ENCODE data around the gene BMS1. TPM values are rescaled to one million over a fixed set of nuclear protein-coding genes. Genes with fewer than 3 reads are reported as not detected.
"Not testable (repeated sequence)": the region's sequence is repeated elsewhere in the genome, so short reads cannot be mapped to it uniquely, and the experiment has no call there.

The BMS1 gene
- total RNA-seq, 1 experiment from 2014 or later, result 44.2 TPM

DNA sequence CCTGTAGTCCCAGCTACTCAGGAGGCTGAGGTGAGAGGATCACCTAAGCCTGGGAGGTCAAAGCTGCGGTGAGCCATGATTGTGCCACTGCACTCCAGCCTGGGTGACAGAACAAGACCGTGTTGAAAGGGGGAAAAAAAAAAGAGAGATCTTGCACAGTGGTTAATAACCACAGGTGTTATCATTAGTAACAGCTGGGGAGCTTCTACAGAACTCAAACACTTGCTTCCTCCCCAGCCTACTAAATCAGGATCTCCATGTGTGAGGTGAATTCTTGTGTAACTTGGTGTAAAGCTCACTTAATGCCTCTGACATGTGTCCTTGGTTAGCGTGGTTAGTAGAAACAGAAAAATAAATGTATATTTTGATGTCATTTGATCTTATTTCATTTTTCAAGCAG is 43.9 kb upstream of the BMS1 start:
- H2BK12ac ChIP-seq (ENCODE audit: insufficient read length, low read depth, low read length), result no peak overlapping the region
- Mint-ChIP-seq H3K36me3 (ENCODE audit: insufficient read depth in 1 of 3, low read depth in 3 of 3) (peaks cover 0 to 21% (median 0%) of the 10 kb centered on the region in 3 experiments; a peak in 4 of 7 replicates), H3K27me3 (ENCODE audit: low read depth) (peaks cover 8% of the 10 kb centered on the region), H3K4me3 (no peak overlapping the region), H3K27ac (no peak overlapping the region), H3K4me1 (no peaks in the 10 kb centered on the region), H3K9me3 (peaks cover 60 to 88% of the 10 kb centered on the region in 2 experiments)
- no peak overlapping the region for H2AFZ ChIP-seq (ENCODE audit: low read length)
- no peak overlapping the region for H3T11ph ChIP-seq (ENCODE audit: low read length)
- H3K27me3 ChIP-seq (ENCODE audit: insufficient read depth, low read length), result no peaks in the 10 kb centered on the region
- H3K9me3 ChIP-seq (ENCODE audit: control insufficient read depth, low read depth, low read length), result peaks cover 8% of the 10 kb centered on the region
- no peak overlapping the region for H4K8ac ChIP-seq (replicated peaks; ENCODE audit: insufficient read length, low read depth, low read length)
- H3K79me2 ChIP-seq (ENCODE audit: insufficient read depth, low read length), result no peaks in the 10 kb centered on the region
- H2BK15ac ChIP-seq (ENCODE audit: low read depth, low read length), result no peak overlapping the region
- no peak overlapping the region for H3K4me2 ChIP-seq (ENCODE audit: insufficient read depth, insufficient read length, low read length)
- H3K56ac ChIP-seq (ENCODE audit: insufficient read length, low read depth, low read length), result no peak overlapping the region
- no peak overlapping the region for H3K14ac ChIP-seq (ENCODE audit: insufficient read depth, low read length)
- no peak overlapping the region for H3K27ac ChIP-seq (ENCODE audit: insufficient read length, low read depth, low read length)
- no peak overlapping the region for H3K4ac ChIP-seq (ENCODE audit: low read depth, low read length)
- no peak overlapping the region for H2AK5ac ChIP-seq (ENCODE audit: insufficient read length, low read length)
- TF ChIP-seq, protein P1, sequence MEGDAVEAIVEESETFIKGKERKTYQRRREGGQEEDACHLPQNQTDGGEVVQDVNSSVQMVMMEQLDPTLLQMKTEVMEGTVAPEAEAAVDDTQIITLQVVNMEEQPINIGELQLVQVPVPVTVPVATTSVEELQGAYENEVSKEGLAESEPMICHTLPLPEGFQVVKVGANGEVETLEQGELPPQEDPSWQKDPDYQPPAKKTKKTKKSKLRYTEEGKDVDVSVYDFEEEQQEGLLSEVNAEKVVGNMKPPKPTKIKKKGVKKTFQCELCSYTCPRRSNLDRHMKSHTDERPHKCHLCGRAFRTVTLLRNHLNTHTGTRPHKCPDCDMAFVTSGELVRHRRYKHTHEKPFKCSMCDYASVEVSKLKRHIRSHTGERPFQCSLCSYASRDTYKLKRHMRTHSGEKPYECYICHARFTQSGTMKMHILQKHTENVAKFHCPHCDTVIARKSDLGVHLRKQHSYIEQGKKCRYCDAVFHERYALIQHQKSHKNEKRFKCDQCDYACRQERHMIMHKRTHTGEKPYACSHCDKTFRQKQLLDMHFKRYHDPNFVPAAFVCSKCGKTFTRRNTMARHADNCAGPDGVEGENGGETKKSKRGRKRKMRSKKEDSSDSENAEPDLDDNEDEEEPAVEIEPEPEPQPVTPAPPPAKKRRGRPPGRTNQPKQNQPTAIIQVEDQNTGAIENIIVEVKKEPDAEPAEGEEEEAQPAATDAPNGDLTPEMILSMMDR (conservative IDR thresholded peaks at IDR 0.05), result no peak
- no peak overlapping the region for H2BK120ac ChIP-seq (ENCODE audit: low read depth, low read length, poor library complexity, severe bottlenecking)
- H4K20me1 ChIP-seq (ENCODE audit: control insufficient read depth, insufficient read depth, insufficient read length), result no peaks in the 10 kb centered on the region
- no peak for DNase-seq
- H4K5ac ChIP-seq (ENCODE audit: insufficient read length, low read depth, low read length), result no peak overlapping the region
- H2BK5ac ChIP-seq (ENCODE audit: insufficient read length, low read length), result no peak overlapping the region
- H3K23ac ChIP-seq (ENCODE audit: insufficient read length, low read depth, low read length), result no peak overlapping the region
- H3K18ac ChIP-seq (ENCODE audit: insufficient read length, low read depth, low read length), result no peak overlapping the region
- no peaks in the 10 kb centered on the region for H3K79me1 ChIP-seq (ENCODE audit: insufficient read depth, low read depth, low read length, poor library complexity, severe bottlenecking)
- H3K9ac ChIP-seq (ENCODE audit: extremely low read depth, insufficient read length, low read length), result no peak overlapping the region
- H2BK20ac ChIP-seq (ENCODE audit: low read depth, low read length, poor library complexity, severe bottlenecking), result no peak overlapping the region
- H4K91ac ChIP-seq (ENCODE audit: insufficient read length, low read depth, low read length), result no peak overlapping the region
- no peaks in the 10 kb centered on the region for H3K4me1 ChIP-seq (ENCODE audit: insufficient read depth, low read length)
- no peaks in the 10 kb centered on the region for H3K23me2 ChIP-seq (ENCODE audit: insufficient read length, low read depth, low read length, poor library complexity, severe bottlenecking)
- WGBS (ENCODE audit: extremely low coverage, insufficient read length, low lambda C conversion rate), result no CpG with 5 or more reads among the region's 3 CpGs

DNA sequence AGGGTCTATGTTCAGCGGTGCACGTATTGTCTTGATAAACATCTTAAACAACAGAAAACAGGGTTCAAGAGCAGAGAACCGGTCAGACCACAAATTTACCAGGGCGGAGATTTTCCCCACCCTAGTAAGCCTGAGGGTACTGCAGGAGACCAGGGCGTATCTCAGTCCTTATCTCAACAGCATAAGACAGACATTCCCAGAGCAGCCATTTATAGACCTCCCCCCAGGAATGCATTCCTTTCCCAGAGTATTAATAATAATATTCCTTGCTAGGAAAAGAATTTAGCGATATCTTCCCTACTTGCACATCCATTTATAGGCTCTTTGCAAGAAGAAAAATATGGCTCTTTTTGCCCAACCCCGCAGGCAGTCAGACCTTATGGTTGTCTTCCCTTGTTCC is 41.1 kb upstream of the BMS1 start:
- not testable (repeated sequence) for H3K4me3 Mint-ChIP-seq; H4K91ac ChIP-seq (ENCODE audit: insufficient read length, low read depth, low read length); H2BK120ac ChIP-seq (ENCODE audit: low read depth, low read length, poor library complexity, severe bottlenecking); H3K79me1 ChIP-seq (ENCODE audit: insufficient read depth, low read depth, low read length, poor library complexity, severe bottlenecking); H2BK20ac ChIP-seq (ENCODE audit: low read depth, low read length, poor library complexity, severe bottlenecking); H3K4me1 Mint-ChIP-seq; H4K20me1 ChIP-seq (ENCODE audit: control insufficient read depth, insufficient read depth, insufficient read length); H2BK12ac ChIP-seq (ENCODE audit: insufficient read length, low read depth, low read length); DNase-seq; H3K14ac ChIP-seq (ENCODE audit: insufficient read depth, low read length); H3K18ac ChIP-seq (ENCODE audit: insufficient read length, low read depth, low read length); H2BK15ac ChIP-seq (ENCODE audit: low read depth, low read length); H3K79me2 ChIP-seq (ENCODE audit: insufficient read depth, low read length); H3K27me3 ChIP-seq (ENCODE audit: insufficient read depth, low read length); H2BK5ac ChIP-seq (ENCODE audit: insufficient read length, low read length); H4K5ac ChIP-seq (ENCODE audit: insufficient read length, low read depth, low read length); H3K9ac ChIP-seq (ENCODE audit: extremely low read depth, insufficient read length, low read length); H3T11ph ChIP-seq (ENCODE audit: low read length); H3K4me2 ChIP-seq (ENCODE audit: insufficient read depth, insufficient read length, low read length); H3K4ac ChIP-seq (ENCODE audit: low read depth, low read length); H3K4me1 ChIP-seq (ENCODE audit: insufficient read depth, low read length); H2AFZ ChIP-seq (ENCODE audit: low read length); H3K23ac ChIP-seq (ENCODE audit: insufficient read length, low read depth, low read length); H3K27ac Mint-ChIP-seq; H2AK5ac ChIP-seq (ENCODE audit: insufficient read length, low read length); H3K23me2 ChIP-seq (ENCODE audit: insufficient read length, low read depth, low read length, poor library complexity, severe bottlenecking); H4K8ac ChIP-seq (replicated peaks; ENCODE audit: insufficient read length, low read depth, low read length); H3K27ac ChIP-seq (ENCODE audit: insufficient read length, low read depth, low read length); H3K56ac ChIP-seq (ENCODE audit: insufficient read length, low read depth, low read length)
- peaks cover 0 to 15% (median 0%) of the 10 kb centered on the region in 3 experiments; a peak in 4 of 7 replicates for H3K36me3 Mint-ChIP-seq (ENCODE audit: insufficient read depth in 1 of 3, low read depth in 3 of 3)
- peaks cover 66 to 82% of the 10 kb centered on the region in 2 experiments for H3K9me3 Mint-ChIP-seq
- peaks cover 10% of the 10 kb centered on the region for H3K27me3 Mint-ChIP-seq (ENCODE audit: low read depth)
- no CpG with 5 or more reads among the region's 7 CpGs for WGBS (ENCODE audit: extremely low coverage, insufficient read length, low lambda C conversion rate)
- peaks cover 11% of the 10 kb centered on the region for H3K9me3 ChIP-seq (ENCODE audit: control insufficient read depth, low read depth, low read length)
